ENCODE data around the gene KLHL34.

Gene KLHL34

GRCh38 chrX:21638311-21638710 lies 19.8 kb downstream of the KLHL34 start:
- DNase-seq (ENCODE audit: low read depth): peak; percentile 4
- no peak for TF ChIP-seq CTCF (IDR thresholded peaks at IDR 0.05; ENCODE audit: control insufficient read depth, insufficient read depth, low read depth, low read length, missing control alignments)

GRCh38 chrX:21632027-21632426 lies 26.1 kb downstream of the KLHL34 start:
- H3K4me3 ChIP-seq (ENCODE audit: control insufficient read depth, low read depth, low read length): no peak overlapping the region
- TF ChIP-seq CTCF (IDR thresholded peaks at IDR 0.05; ENCODE audit: control insufficient read depth, insufficient read depth, low read depth, low read length, missing control alignments): no peak
- DNase-seq (ENCODE audit: low read depth): no peak

More at GRCh38 chrX:21638311-21638710, 19.8 kb downstream of the KLHL34 start:
- no peak overlapping the region for H3K4me3 ChIP-seq (ENCODE audit: control insufficient read depth, low read depth, low read length)

- no peak overlapping the region for H3K4me3 ChIP-seq (ENCODE audit: control insufficient read depth, low read depth, low read length)
- no peak for TF ChIP-seq CTCF (IDR thresholded peaks at IDR 0.05; ENCODE audit: control insufficient read depth, insufficient read depth, low read depth, low read length, missing control alignments)
- DNase-seq (ENCODE audit: low read depth): no peak
Measured at GRCh38 chrX:21623778-21624501, 34.2 kb downstream of the KLHL34 start.

GRCh38 chrX:21620234-21620633 lies 37.9 kb downstream of the KLHL34 start:
- no peak for DNase-seq (ENCODE audit: low read depth)

GRCh38 chrX:21616386-21616785 lies 41.7 kb downstream of the KLHL34 start:
- TF ChIP-seq CTCF (IDR thresholded peaks at IDR 0.05; ENCODE audit: control insufficient read depth, insufficient read depth, low read depth, low read length, missing control alignments): no peak
- no peak overlapping the region for H3K4me3 ChIP-seq (ENCODE audit: control insufficient read depth, low read depth, low read length)
- DNase-seq (ENCODE audit: low read depth): no peak

More at GRCh38 chrX:21620234-21620633, 37.9 kb downstream of the KLHL34 start:
- no peak overlapping the region for H3K4me3 ChIP-seq (ENCODE audit: control insufficient read depth, low read depth, low read length)
- TF ChIP-seq CTCF (IDR thresholded peaks at IDR 0.05; ENCODE audit: control insufficient read depth, insufficient read depth, low read depth, low read length, missing control alignments): no peak

GRCh38 chrX:21612154-21612553 lies 46.0 kb downstream of the KLHL34 start:
- no peak for TF ChIP-seq CTCF (IDR thresholded peaks at IDR 0.05; ENCODE audit: control insufficient read depth, insufficient read depth, low read depth, low read length, missing control alignments)
- H3K4me3 ChIP-seq (ENCODE audit: control insufficient read depth, low read depth, low read length): no peak overlapping the region
- DNase-seq (ENCODE audit: low read depth): no peak

Measured in AG09309 (cell line).